ENCODE results near the gene NRDE2. TPM values are rescaled to one million over a fixed set of nuclear protein-coding genes. Genes with fewer than 3 reads are reported as not detected.

Gene NRDE2
- total RNA-seq (2021; ENCODE audit: unreplicated experiment), result 16.5 TPM
- polyA plus RNA-seq (2012; ENCODE audit: insufficient read length), result 10.1 TPM
- Bru-seq, nascent RNA, result percentile 69 among the genes with signal in this experiment
- BruChase-seq, experiment 1, labeled RNA remaining after a 2-hour chase, result percentile 59 among the genes with signal in this experiment
- BruChase-seq, experiment 2, labeled RNA remaining after a 6-hour chase, result percentile 56 among the genes with signal in this experiment
- long read RNA-seq, full-length matches to known transcripts, result 12 of 17 reads
- long read RNA-seq, partial matches to known transcripts, result 3 of 17 reads
- long read RNA-seq, other reads (novel, unspliced or antisense), result 2 of 17 reads

GRCh38 chr14:90331497-90332270, at the start of gene NRDE2:
Gene NRDE2 (minus strand): TSS chr14:90331941. CDS start chr14:90331904, 37 bp downstream.
- in situ Hi-C loops (cut with HindIII; ENCODE audit: low pct_unique_long_range_greater_than_20kb, low sequenced_read_pairs), result no loop called here
- BruUV-seq (replicated peaks), result no TSS peak
- CTCF ChIA-PET, result no interaction called here
- Histone ChIP-seq H3K4me3 (ENCODE audit: low read depth in 2 of 2, low read length in 2 of 2) (peak within 1 kb of the TSS; percentile 64 to 76), H3K27me3 (ENCODE audit: control insufficient read depth, insufficient read depth, low read length) (no peaks in the 10 kb centered on the region; the same call in 1 of the 2 replicates), H3K36me3 (ENCODE audit: control insufficient read depth, insufficient read depth, low read length) (peaks cover 4% of the 10 kb centered on the region; the same call in 1 of the 2 replicates), H3K4me1 (ENCODE audit: control insufficient read depth, insufficient read depth, low read length) (no peaks in the 10 kb centered on the region), H3K9me3 (ENCODE audit: control insufficient read depth, insufficient read depth, low read depth, low read length) (no peaks in the 10 kb centered on the region), H3K27ac (ENCODE audit: low read length) (peak within 1 kb of the TSS; percentile 94)
- peak; percentile 64 for DNase-seq (ENCODE audit: low read depth, low spot score)
- ATAC-seq, result peak; percentile 99
- intact Hi-C loops (cut with micrococcal nuclease; ENCODE audit: unreplicated experiment), result loop anchor here (5.0 kb wide), 1 partner anchor 51 kb away; no protein-coding TSS in a partner anchor
- POLR2A ChIA-PET, result no interaction called here
- peak; percentile 44; the same call in 1 of the 2 replicates for TF ChIP-seq POLR2AphosphoS5 (IDR thresholded peaks at IDR 0.05; ENCODE audit: low read depth, low read length)
- no peak for TF ChIP-seq SIN3A (IDR thresholded peaks at IDR 0.05; ENCODE audit: borderline replicate concordance, insufficient read depth, low read depth, low read length)

DNA sequence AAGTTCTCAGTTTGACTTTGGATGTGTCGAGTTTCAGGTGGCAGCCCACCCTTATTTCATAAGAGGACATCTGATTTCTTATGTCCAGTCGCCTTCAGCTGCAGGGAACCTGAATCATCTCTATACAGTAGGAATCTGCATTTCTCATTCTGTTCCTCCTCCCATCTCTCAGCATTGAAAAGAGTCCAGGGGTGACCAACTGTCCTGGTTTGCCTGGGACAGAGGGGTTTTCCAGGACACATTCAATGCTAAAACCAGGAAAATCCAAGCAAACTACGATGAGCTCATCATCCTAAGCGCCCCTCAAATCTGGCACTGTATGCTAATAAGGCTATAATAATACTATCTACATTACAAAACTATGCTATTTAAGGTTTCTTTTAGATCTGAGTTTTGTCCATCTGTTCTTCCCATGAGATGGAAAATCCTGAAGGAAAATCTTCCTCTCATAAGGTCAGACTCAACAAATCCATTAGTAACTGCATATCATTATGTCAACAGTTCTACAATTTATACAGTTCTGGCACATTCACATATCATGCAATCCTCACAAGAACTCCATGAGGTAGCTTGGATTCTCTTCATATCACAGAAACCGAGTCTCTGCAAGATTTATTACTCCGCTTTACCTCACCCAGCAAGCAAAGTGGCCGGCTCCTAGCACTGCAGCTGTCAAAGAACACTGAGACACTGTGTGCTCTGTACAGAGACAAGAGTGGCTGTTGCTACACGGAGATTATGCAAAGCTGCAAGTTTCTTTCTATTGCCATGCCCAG, 49.5 kb upstream of the NRDE2 start:
- Histone ChIP-seq H3K36me3 (ENCODE audit: control insufficient read depth, insufficient read depth, low read length) (no peaks in the 10 kb centered on the region; the same call in 1 of the 2 replicates), H3K9me3 (ENCODE audit: control insufficient read depth, insufficient read depth, low read depth, low read length) (no peaks in the 10 kb centered on the region), H3K4me3 (ENCODE audit: low read depth in 2 of 2, low read length in 2 of 2) (no peak overlapping the region), H3K27ac (ENCODE audit: low read length) (no peak overlapping the region; the same call in 1 of the 2 replicates), H3K4me1 (ENCODE audit: control insufficient read depth, insufficient read depth, low read length) (peaks cover 15% of the 10 kb centered on the region), H3K27me3 (ENCODE audit: control insufficient read depth, insufficient read depth, low read length) (no peaks in the 10 kb centered on the region)
- no peak for TF ChIP-seq TCF7L2 (IDR thresholded peaks at IDR 0.05; ENCODE audit: low read depth, low read length)
- no peak for TF ChIP-seq POLR2AphosphoS5 (IDR thresholded peaks at IDR 0.05; ENCODE audit: low read depth, low read length)
- TF ChIP-seq, protein P1, sequence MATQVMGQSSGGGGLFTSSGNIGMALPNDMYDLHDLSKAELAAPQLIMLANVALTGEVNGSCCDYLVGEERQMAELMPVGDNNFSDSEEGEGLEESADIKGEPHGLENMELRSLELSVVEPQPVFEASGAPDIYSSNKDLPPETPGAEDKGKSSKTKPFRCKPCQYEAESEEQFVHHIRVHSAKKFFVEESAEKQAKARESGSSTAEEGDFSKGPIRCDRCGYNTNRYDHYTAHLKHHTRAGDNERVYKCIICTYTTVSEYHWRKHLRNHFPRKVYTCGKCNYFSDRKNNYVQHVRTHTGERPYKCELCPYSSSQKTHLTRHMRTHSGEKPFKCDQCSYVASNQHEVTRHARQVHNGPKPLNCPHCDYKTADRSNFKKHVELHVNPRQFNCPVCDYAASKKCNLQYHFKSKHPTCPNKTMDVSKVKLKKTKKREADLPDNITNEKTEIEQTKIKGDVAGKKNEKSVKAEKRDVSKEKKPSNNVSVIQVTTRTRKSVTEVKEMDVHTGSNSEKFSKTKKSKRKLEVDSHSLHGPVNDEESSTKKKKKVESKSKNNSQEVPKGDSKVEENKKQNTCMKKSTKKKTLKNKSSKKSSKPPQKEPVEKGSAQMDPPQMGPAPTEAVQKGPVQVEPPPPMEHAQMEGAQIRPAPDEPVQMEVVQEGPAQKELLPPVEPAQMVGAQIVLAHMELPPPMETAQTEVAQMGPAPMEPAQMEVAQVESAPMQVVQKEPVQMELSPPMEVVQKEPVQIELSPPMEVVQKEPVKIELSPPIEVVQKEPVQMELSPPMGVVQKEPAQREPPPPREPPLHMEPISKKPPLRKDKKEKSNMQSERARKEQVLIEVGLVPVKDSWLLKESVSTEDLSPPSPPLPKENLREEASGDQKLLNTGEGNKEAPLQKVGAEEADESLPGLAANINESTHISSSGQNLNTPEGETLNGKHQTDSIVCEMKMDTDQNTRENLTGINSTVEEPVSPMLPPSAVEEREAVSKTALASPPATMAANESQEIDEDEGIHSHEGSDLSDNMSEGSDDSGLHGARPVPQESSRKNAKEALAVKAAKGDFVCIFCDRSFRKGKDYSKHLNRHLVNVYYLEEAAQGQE (IDR thresholded peaks at IDR 0.05; ENCODE audit: insufficient read depth in 1 of 2, low read depth in 2 of 2, low read length in 1 of 2), result no peak
- TF ChIP-seq, protein P2, sequence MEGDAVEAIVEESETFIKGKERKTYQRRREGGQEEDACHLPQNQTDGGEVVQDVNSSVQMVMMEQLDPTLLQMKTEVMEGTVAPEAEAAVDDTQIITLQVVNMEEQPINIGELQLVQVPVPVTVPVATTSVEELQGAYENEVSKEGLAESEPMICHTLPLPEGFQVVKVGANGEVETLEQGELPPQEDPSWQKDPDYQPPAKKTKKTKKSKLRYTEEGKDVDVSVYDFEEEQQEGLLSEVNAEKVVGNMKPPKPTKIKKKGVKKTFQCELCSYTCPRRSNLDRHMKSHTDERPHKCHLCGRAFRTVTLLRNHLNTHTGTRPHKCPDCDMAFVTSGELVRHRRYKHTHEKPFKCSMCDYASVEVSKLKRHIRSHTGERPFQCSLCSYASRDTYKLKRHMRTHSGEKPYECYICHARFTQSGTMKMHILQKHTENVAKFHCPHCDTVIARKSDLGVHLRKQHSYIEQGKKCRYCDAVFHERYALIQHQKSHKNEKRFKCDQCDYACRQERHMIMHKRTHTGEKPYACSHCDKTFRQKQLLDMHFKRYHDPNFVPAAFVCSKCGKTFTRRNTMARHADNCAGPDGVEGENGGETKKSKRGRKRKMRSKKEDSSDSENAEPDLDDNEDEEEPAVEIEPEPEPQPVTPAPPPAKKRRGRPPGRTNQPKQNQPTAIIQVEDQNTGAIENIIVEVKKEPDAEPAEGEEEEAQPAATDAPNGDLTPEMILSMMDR (IDR thresholded peaks at IDR 0.05), result no peak
- TF ChIP-seq SIN3A (IDR thresholded peaks at IDR 0.05; ENCODE audit: borderline replicate concordance, insufficient read depth, low read depth, low read length), result no peak
- no peak for DNase-seq (ENCODE audit: low read depth, low spot score)
- intact Hi-C loops (cut with micrococcal nuclease; ENCODE audit: unreplicated experiment) (loop anchor here (5.0 kb wide), 1 partner anchor 49 kb away; the partner anchor contains the start of gene NRDE2), in situ Hi-C loops (cut with HindIII; ENCODE audit: low pct_unique_long_range_greater_than_20kb, low sequenced_read_pairs) (no loop called here)
- POLR2A ChIA-PET, result interaction anchor here (0.5 kb wide), 1 partner anchor 13 kb away, joined by 4 read pairs; no protein-coding TSS in a partner anchor
- BruUV-seq (replicated peaks), result no TSS peak
- ATAC-seq, result no peak
- CTCF ChIA-PET, result no interaction called here
